ENCODE results near the gene TGFBI.
A peak's percentile ranks its signal among the peaks of the same experiment; 100 is the strongest.

The TGFBI gene

DNA sequence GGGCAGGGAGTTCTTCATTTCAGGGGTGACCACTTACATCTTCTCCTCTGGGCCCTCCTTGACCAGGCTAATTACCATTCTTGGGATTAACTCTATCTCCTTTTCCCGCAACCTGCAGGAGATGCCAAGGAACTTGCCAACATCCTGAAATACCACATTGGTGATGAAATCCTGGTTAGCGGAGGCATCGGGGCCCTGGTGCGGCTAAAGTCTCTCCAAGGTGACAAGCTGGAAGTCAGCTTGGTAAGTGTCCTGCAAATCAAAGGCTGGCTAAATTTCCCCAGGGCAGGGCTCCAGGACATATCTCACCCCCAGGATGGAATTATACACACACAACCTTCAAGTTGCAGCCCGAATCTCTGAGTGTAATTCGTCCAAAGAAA lies 30.2 kb downstream of the TGFBI start:
- no peak for ATAC-seq (ENCODE audit: low read depth)
- Histone ChIP-seq H3K9me3 (ENCODE audit: severe bottlenecking) (no peaks in the 10 kb centered on the region), H3K36me3 (ENCODE audit: low read depth) (peaks cover 100% of the 10 kb centered on the region), H3K27ac (ENCODE audit: poor library complexity, severe bottlenecking) (peak overlapping the region; percentile 75), H3K4me1 (ENCODE audit: insufficient read depth, poor library complexity, severe bottlenecking) (peaks cover 15% of the 10 kb centered on the region), H3K4me3 (ENCODE audit: severe bottlenecking) (no peak overlapping the region), H3K27me3 (ENCODE audit: insufficient read depth, poor library complexity, severe bottlenecking) (no peaks in the 10 kb centered on the region)
- TF ChIP-seq, protein P1, sequence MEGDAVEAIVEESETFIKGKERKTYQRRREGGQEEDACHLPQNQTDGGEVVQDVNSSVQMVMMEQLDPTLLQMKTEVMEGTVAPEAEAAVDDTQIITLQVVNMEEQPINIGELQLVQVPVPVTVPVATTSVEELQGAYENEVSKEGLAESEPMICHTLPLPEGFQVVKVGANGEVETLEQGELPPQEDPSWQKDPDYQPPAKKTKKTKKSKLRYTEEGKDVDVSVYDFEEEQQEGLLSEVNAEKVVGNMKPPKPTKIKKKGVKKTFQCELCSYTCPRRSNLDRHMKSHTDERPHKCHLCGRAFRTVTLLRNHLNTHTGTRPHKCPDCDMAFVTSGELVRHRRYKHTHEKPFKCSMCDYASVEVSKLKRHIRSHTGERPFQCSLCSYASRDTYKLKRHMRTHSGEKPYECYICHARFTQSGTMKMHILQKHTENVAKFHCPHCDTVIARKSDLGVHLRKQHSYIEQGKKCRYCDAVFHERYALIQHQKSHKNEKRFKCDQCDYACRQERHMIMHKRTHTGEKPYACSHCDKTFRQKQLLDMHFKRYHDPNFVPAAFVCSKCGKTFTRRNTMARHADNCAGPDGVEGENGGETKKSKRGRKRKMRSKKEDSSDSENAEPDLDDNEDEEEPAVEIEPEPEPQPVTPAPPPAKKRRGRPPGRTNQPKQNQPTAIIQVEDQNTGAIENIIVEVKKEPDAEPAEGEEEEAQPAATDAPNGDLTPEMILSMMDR (IDR thresholded peaks at IDR 0.05; ENCODE audit: poor library complexity, severe bottlenecking): no peak
- no peak for DNase-seq (ENCODE audit: low spot score)

DNA sequence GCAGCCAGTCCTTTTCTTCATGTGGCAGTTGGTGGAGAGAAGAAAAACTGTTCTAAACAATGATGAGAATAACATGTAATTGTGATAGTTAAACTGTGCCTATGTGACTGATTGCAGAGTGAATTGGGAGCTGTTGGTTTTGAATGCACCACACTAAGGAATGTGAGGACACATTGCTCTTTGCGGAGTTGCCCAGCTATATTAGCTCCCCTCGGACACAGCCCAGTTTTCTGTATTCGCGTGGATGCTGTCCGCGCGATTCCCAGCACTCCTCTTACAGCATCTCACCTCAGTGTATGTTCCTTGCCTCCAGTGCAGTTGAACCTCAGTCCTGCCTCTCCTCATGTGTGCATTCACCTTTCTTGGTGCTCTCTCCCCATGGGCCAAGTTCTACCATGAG lies 32.2 kb downstream of the TGFBI start:
- Histone ChIP-seq H3K27me3 (ENCODE audit: insufficient read depth, poor library complexity, severe bottlenecking) (no peaks in the 10 kb centered on the region), H3K36me3 (ENCODE audit: low read depth) (peaks cover 87% of the 10 kb centered on the region), H3K4me3 (ENCODE audit: severe bottlenecking) (no peak overlapping the region), H3K9me3 (ENCODE audit: severe bottlenecking) (no peaks in the 10 kb centered on the region), H3K27ac (ENCODE audit: poor library complexity, severe bottlenecking) (no peak overlapping the region), H3K4me1 (ENCODE audit: insufficient read depth, poor library complexity, severe bottlenecking) (peaks cover 9% of the 10 kb centered on the region)
- DNase-seq (ENCODE audit: low spot score) (no peak), ATAC-seq (ENCODE audit: low read depth) (no peak)
- TF ChIP-seq, protein P1 (IDR thresholded peaks at IDR 0.05; ENCODE audit: poor library complexity, severe bottlenecking): no peak

DNA sequence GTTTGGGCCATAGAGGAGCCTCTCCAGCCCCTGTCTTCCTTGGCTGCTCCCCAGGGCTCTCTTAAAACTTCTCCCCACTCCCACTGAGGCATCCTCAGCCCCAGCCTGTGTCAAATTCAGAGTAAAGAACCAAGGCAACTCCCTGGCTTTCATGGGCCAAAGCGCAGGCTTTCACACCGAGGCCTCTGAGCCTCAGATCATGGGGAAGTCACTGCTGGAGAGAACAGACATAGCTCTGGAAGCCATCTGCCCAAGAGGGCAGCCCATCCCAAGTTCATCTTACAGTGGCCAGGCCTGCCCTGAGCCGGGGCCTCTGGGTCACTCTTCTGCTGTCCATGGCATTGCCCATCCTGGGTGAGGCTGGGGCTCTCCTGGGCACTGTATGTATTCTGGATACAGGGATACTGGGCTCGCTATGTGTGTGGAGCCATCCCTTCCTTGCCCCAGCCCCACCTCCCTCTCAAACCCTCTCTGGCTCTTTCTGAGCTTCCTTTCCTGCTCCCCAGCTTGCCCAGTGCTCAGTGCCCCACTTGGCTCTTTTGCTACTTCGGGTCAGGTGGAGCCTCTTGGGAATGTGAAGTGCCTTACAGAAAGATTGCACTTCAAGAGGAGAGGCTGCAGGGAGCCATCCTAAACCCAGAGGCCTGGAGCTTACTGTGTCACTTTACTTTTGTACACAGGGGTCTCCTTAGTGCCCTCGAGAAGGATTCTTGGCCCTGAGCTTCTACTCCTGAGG lies 33.0 kb downstream of the TGFBI start:
- Histone ChIP-seq H3K36me3 (ENCODE audit: low read depth) (peaks cover 78% of the 10 kb centered on the region), H3K9me3 (ENCODE audit: severe bottlenecking) (no peaks in the 10 kb centered on the region), H3K4me1 (ENCODE audit: insufficient read depth, poor library complexity, severe bottlenecking) (peaks cover 9% of the 10 kb centered on the region), H3K27ac (ENCODE audit: poor library complexity, severe bottlenecking) (no peak overlapping the region), H3K27me3 (ENCODE audit: insufficient read depth, poor library complexity, severe bottlenecking) (no peaks in the 10 kb centered on the region), H3K4me3 (ENCODE audit: severe bottlenecking) (no peak overlapping the region)
- ATAC-seq (ENCODE audit: low read depth) (no peak), DNase-seq (ENCODE audit: low spot score) (no peak)
- TF ChIP-seq, protein P1 (IDR thresholded peaks at IDR 0.05; ENCODE audit: poor library complexity, severe bottlenecking): no peak

DNA sequence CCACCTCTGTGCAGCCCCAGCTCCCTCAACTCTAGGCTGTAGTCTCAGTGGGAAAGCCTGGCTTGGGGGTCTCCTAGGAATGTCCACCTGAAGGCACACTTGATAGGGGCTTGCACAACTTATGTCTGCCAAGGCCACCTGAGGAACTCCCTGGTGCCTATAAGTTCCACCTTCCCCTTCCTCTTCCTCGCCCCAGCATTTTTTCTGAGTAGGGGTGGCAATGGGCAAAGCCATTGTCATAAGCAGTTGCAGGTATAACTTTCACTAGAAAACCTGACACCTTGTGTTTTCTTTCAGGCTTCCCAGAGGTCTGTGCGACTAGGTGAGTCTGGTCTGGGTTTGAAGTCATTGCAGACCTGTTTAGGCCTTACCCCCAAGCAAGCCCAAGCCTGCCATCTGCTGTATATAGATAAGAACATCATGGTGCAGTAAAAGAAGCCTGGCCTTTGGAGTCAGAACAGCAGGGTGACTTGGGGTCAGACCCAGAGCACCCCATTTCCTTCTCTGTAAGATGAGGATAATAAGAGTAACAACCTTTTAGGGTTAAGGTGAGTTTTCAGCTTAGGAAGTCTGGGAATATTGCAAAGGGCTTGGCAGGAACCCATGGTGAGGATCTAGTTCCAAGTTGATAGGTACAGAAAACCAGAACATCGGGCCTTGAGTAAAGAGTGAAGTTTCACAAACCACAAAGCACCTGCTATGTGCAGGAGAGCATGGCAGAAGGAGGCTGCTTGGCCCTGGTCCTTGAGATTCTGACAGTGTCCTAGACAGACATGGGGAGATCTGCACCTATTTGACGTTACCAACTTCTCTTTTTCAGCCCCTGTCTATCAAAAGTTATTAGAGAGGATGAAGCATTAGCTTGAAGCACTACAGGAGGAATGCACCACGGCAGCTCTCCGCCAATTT lies 33.8 kb downstream of the TGFBI start:
- H3K4me1 ChIP-seq (ENCODE audit: insufficient read depth, poor library complexity, severe bottlenecking): peaks cover 8% of the 10 kb centered on the region
- H3K27me3 ChIP-seq (ENCODE audit: insufficient read depth, poor library complexity, severe bottlenecking): no peaks in the 10 kb centered on the region
- peaks cover 70% of the 10 kb centered on the region for H3K36me3 ChIP-seq (ENCODE audit: low read depth)
- TF ChIP-seq, protein P1 (IDR thresholded peaks at IDR 0.05; ENCODE audit: poor library complexity, severe bottlenecking): peak; percentile 71
- DNase-seq (ENCODE audit: low spot score): no peak
- no peaks in the 10 kb centered on the region for H3K9me3 ChIP-seq (ENCODE audit: severe bottlenecking)
- no peak overlapping the region for H3K4me3 ChIP-seq (ENCODE audit: severe bottlenecking)
- peak; percentile 28 for ATAC-seq (ENCODE audit: low read depth)
- no peak overlapping the region for H3K27ac ChIP-seq (ENCODE audit: poor library complexity, severe bottlenecking)
